GM23248 (cell line): ENCODE data around the gene PROC.

ENCODE experiments used
- EZH2 ChIP-seq: fragments of 200-600 bp; sonication (generic); IDR thresholded peaks from 2 replicates; pipeline ENCODE4 v1.6.1; 2018; ENCODE audit warnings: antibody characterized with exemption, mild to moderate bottlenecking; ENCODE audit not compliant: insufficient read depth, poor library complexity, severe bottlenecking
- EZH2phosphoT487 ChIP-seq: fragments of 200-600 bp; sonication (generic); IDR thresholded peaks from 2 replicates; pipeline ENCODE4 v1.6.1; 2018; ENCODE audit warnings: antibody characterized with exemption, moderate library complexity, mild to moderate bottlenecking, low read depth; ENCODE audit not compliant: insufficient read depth

DNA sequence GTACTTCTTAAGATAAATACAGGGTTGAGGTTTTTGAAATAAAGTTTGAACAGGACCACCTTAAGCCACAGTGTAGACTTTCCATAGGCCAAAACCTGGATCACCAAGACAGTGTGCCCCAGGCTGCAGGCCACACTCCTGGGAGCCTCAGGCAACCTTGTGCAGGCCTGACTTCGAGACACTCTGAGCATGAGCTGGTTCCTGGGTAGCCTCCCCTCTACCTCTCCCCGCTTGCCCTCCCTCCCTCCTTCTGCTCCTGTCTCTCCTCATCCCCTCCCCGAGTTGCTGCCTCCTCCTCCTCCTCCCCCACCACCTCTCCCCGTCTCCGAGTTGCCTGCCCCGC, 10.6 kb upstream of the PROC start:
- TF ChIP-seq EZH2phosphoT487: no peak
- TF ChIP-seq EZH2: no peak
